PC-3 (cell line): Measurements from ENCODE around the gene TBX15. TPM values are rescaled to one million over a fixed set of nuclear protein-coding genes. Genes with fewer than 3 reads are reported as not detected.

ENCODE experiments used
- ATAC-seq: fragments of 200-7000 bp; cut with Tn5 transposase; 2 replicates; pipeline ENCODE4 v1.9.1; 2020; ENCODE audit warnings: mild to moderate bottlenecking, moderate library complexity
- BruUV-seq: library from RNA; stranded (reverse); fragments of 400-500 nt; replicated peaks from 2 replicates; lab custom pipeline; 2021; lab: Mats Ljungman, UMichigan
- CTCF ChIA-PET: fragments of 300-600 bp; sonication (Branson Sonifier 250); formaldehyde crosslinking; loops from one replicate; lab custom pipeline; 2022; ENCODE audit warnings: antibody characterized with exemption; lab: Charles Lee
- POLR2A ChIA-PET: fragments of 300-600 bp; sonication (Branson Sonifier 250); formaldehyde crosslinking; loops from one replicate; lab custom pipeline; 2022; ENCODE audit warnings: antibody characterized with exemption; ENCODE audit not compliant: unreplicated experiment; lab: Charles Lee
- DNase-seq: peaks from one replicate; pipeline ENCODE4 v3.0.0-alpha.2; 2015
- H2AFZ ChIP-seq: fragments of 300-600 bp; sonication (generic); 2 replicates; pipeline ENCODE4 v1.6.0; 2016; ENCODE audit warnings: antibody characterized with exemption, low read length
- H3F3A ChIP-seq: fragments of 300-600 bp; sonication (generic); one replicate; pipeline ENCODE4 v1.6.0; 2017; ENCODE audit warnings: antibody characterized with exemption, low read length, control low read depth, mild to moderate bottlenecking; ENCODE audit not compliant: unreplicated experiment
- H3K27ac ChIP-seq: fragments of 300-600 bp; sonication (generic); 2 replicates; pipeline ENCODE4 v1.5.1; 2016; ENCODE audit warnings: mild to moderate bottlenecking, low read length
- H3K27me3 ChIP-seq: fragments of 300-600 bp; sonication (generic); 2 replicates; pipeline ENCODE4 v1.6.1; 2016; ENCODE audit warnings: low read length, mixed read lengths
- H3K36me3 ChIP-seq: fragments of 300-600 bp; sonication (generic); 2 replicates; pipeline ENCODE4 v1.6.1; 2016; ENCODE audit warnings: low read depth, mixed run types, low read length, mixed read lengths
- H3K4me1 ChIP-seq: fragments of 300-600 bp; sonication (generic); 2 replicates; pipeline ENCODE4 v1.5.1; 2016; ENCODE audit warnings: low read length; ENCODE audit not compliant: insufficient read depth
- H3K4me2 ChIP-seq: fragments of 300-600 bp; sonication (generic); 2 replicates; pipeline ENCODE4 v1.6.0; 2016; ENCODE audit warnings: low read length
- H3K4me3 ChIP-seq: fragments of 300-600 bp; sonication (generic); 2 replicates; pipeline ENCODE4 v1.5.1; 2016; ENCODE audit warnings: mild to moderate bottlenecking, low read length, mixed read lengths
- H3K79me2 ChIP-seq: fragments of 300-600 bp; sonication (generic); 2 replicates; pipeline ENCODE4 v1.6.1; 2017; ENCODE audit warnings: low read length, mixed read lengths
- H3K9ac ChIP-seq: fragments of 300-600 bp; sonication (generic); 2 replicates; pipeline ENCODE4 v1.6.0; 2016; ENCODE audit warnings: mild to moderate bottlenecking, low read length
- H3K9me2 ChIP-seq: fragments of 300-600 bp; sonication (generic); replicated peaks from 2 replicates; pipeline ENCODE4 v1.6.1; 2016; ENCODE audit warnings: mixed run types, low read length, mixed read lengths
- H3K9me3 ChIP-seq: fragments of 300-600 bp; sonication (generic); 2 replicates; pipeline ENCODE4 v1.6.1; 2016; ENCODE audit warnings: low read length, mixed read lengths
- H4K20me1 ChIP-seq: fragments of 300-600 bp; sonication (generic); 2 replicates; pipeline ENCODE4 v1.6.1; 2016; ENCODE audit warnings: low read length, mixed read lengths
- EZH2 ChIP-seq: fragments of 300-600 bp; sonication (generic); IDR thresholded peaks from one replicate; pipeline ENCODE4 v1.6.1; 2017; ENCODE audit warnings: antibody characterized with exemption, mild to moderate bottlenecking, low read length; ENCODE audit not compliant: unreplicated experiment
- EZH2phosphoT487 ChIP-seq: fragments of 300-600 bp; sonication (generic); IDR thresholded peaks from 2 replicates; pipeline ENCODE4 v1.6.1; 2018; ENCODE audit warnings: mild to moderate bottlenecking, antibody characterized with exemption, low read length, borderline replicate concordance
- intact Hi-C: fragments of 100-400 bp; cut with micrococcal nuclease; formaldehyde crosslinking; loops from 2 replicates; pipeline ENCODE4 v1.9.0; 2023
- total RNA-seq: library from RNA; depleted of rRNA; stranded (reverse); fragments of >200 nt; gene quantifications from 2 replicates; pipeline ENCODE4 v1.2.3, GENCODE V29; 2014
- TF ChIP-seq, protein P1 (sequence below): fragments of 300-600 bp; sonication (generic); conservative IDR thresholded peaks from 2 replicates; pipeline ENCODE4 v1.5.1; 2017; ENCODE audit warnings: antibody characterized with exemption, low read depth, mild to moderate bottlenecking, low read length

The TBX15 gene
- total RNA-seq, 1 experiment from 2014 or later = 0.58 TPM

DNA sequence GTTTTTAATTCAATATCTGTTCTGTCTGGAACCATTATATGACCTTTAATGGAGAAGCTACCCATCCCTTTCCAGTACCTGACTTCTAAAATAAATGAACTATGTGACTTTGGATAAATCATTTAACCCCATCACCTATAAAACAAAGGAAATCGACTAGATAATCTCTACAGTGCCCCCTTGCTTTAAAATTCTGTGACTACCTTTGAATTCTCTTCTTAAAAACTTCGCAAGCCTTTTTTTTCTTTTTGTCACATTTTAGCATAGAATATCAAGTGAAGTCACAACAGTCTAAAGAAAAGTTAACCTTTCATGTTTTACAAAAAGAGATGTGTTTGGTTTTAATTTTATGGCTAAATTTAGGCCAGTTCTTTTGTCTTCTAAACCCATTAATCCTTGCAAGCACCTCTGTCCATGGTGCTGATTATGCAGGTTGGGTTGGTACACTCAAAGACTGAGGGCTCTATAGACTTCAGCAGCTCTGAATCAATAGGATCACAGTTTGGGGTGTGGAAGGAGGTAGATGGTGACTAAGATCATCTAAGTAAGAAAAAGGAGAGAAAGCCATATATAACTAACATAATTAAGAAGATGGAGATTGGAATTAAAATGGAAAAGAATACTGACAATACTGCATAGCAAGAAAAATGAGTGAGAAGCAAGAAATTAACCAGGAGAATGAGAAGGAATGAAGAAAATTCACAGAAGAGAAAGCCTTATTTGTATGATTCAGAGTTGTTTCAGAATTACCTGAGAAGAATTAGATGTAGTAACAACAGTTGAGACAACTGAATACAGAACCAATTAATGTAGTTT is 59.2 kb downstream of the TBX15 start:
- intact Hi-C loops = no loop called here
- Histone ChIP-seq H4K20me1 (no peaks in the 10 kb centered on the region), H3F3A (no peaks in the 10 kb centered on the region), H3K27ac (no peak overlapping the region), H3K4me2 (no peak overlapping the region), H3K9ac (no peak overlapping the region), H3K36me3 (no peaks in the 10 kb centered on the region), H3K4me1 (0 out of 2 replicates have a peak, but pooled peaks cover 3% of the 10 kb centered on the region), H3K4me3 (no peak overlapping the region), H2AFZ (no peak overlapping the region), H3K9me3 (no peaks in the 10 kb centered on the region), H3K27me3 (no peaks in the 10 kb centered on the region), H3K79me2 (no peaks in the 10 kb centered on the region), H3K9me2 (no peaks in the 10 kb centered on the region)
- DNase-seq = peak; percentile 54
- TF ChIP-seq EZH2 = no peak
- no peak for TF ChIP-seq EZH2phosphoT487
- TF ChIP-seq, protein P1, sequence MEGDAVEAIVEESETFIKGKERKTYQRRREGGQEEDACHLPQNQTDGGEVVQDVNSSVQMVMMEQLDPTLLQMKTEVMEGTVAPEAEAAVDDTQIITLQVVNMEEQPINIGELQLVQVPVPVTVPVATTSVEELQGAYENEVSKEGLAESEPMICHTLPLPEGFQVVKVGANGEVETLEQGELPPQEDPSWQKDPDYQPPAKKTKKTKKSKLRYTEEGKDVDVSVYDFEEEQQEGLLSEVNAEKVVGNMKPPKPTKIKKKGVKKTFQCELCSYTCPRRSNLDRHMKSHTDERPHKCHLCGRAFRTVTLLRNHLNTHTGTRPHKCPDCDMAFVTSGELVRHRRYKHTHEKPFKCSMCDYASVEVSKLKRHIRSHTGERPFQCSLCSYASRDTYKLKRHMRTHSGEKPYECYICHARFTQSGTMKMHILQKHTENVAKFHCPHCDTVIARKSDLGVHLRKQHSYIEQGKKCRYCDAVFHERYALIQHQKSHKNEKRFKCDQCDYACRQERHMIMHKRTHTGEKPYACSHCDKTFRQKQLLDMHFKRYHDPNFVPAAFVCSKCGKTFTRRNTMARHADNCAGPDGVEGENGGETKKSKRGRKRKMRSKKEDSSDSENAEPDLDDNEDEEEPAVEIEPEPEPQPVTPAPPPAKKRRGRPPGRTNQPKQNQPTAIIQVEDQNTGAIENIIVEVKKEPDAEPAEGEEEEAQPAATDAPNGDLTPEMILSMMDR = no peak
- BruUV-seq = no TSS peak
- POLR2A ChIA-PET = no interaction called here
- CTCF ChIA-PET = no interaction called here
- ATAC-seq = no peak

DNA sequence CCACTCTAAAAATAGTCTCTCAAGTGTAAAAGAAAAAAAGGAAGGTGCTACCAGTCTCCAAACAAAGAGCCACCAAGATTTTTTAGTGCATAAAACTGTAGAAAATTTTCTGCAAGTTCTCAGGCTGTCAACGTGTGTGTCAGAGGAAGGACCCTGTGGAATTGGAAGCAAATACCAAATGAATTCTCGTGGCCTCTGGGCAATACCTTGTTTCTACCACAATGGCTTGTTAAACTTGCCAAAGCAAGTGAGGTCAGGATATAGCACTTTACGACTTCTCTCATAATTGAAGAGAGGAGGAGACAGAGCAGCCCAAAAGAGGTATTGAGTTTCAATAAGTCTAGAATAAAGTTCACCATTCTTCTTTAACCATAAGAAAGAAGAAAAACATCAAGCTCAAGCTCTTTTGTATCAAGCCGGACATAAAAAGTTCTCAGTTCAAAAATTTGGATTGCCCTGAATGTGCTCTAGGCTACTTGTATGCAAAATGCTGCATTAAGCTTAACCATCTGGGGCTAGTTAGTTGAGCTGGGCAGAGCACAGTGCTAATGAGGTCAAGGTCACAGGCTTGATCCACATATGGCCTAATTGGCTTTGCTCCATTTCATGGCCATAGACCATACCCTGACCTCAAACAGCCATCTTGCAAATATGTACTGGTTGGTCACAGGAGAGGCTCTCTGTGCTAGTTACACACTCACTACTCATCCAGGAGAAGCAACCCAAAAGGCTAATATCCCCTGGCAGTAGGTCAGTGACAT is 60.5 kb downstream of the TBX15 start:
- BruUV-seq = no TSS peak
- Histone ChIP-seq H3K9ac (no peak overlapping the region), H4K20me1 (no peaks in the 10 kb centered on the region), H3K4me1 (0 out of 2 replicates have a peak, but pooled peaks cover 3% of the 10 kb centered on the region), H3K36me3 (no peaks in the 10 kb centered on the region), H3K9me2 (no peaks in the 10 kb centered on the region), H3K4me2 (no peak overlapping the region), H3K27ac (no peak overlapping the region), H3K9me3 (no peaks in the 10 kb centered on the region), H3K4me3 (no peak overlapping the region), H3F3A (no peaks in the 10 kb centered on the region), H3K27me3 (no peaks in the 10 kb centered on the region), H3K79me2 (no peaks in the 10 kb centered on the region), H2AFZ (no peak overlapping the region)
- ATAC-seq (no peak), DNase-seq (peak; percentile 36)
- POLR2A ChIA-PET = no interaction called here
- CTCF ChIA-PET = no interaction called here
- intact Hi-C loops = no loop called here
- no peak for TF ChIP-seq EZH2
- TF ChIP-seq, protein P1 = no peak
- TF ChIP-seq EZH2phosphoT487 = no peak
